HG03066 (cell line): ENCODE measurements around the gene EIF4E.
"Not testable (repeated sequence)": the region's sequence is repeated elsewhere in the genome, so short reads cannot be mapped to it uniquely, and the experiment has no call there.

Experiments
- ATAC-seq: cut with Tn5 transposase; IDR thresholded peaks from one replicate; pipeline ENCODE4 v1.9.1; 2021; ENCODE audit warnings: low read depth; ENCODE audit not compliant: unreplicated experiment

EIF4E gene

DNA sequence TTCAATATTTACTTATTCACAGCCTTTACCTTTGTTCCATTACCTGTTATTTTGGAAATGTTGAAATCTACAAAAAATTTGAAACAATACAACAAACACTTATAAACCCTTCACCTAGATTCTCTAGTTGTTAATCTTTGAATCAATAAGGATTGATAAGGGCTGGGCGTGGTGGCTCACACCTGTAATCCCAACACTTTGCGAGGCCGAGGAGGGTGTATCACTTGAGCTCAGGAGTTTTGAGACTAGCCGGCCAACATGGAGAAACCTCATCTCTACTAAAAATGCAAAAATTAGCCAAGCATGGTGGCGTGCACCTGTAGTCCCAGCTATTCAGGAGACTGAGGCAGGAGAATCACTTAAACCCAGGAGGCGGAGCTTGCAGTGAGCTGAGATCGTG lies 5.9 kb upstream of the EIF4E start:
- not testable (repeated sequence) for ATAC-seq

DNA sequence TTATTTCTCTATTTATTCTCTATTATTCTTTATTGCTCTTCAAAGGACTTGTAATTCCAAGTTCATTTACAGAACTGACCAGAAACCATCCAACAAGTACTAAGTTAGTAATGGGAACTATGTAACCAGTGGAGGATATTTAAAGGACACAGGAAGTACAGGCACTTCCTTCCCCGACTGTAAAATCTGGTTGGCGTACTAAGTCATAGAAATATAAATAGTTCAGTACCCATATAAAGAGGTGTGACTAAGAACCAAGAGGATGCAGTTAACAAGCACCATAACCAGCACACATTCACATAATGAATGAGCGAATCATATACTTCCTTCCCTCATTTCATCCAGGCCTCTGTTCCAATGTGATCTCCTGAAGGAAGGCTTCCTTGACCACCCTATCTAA lies 3.6 kb upstream of the EIF4E start:
- peak; percentile 6 for ATAC-seq

DNA sequence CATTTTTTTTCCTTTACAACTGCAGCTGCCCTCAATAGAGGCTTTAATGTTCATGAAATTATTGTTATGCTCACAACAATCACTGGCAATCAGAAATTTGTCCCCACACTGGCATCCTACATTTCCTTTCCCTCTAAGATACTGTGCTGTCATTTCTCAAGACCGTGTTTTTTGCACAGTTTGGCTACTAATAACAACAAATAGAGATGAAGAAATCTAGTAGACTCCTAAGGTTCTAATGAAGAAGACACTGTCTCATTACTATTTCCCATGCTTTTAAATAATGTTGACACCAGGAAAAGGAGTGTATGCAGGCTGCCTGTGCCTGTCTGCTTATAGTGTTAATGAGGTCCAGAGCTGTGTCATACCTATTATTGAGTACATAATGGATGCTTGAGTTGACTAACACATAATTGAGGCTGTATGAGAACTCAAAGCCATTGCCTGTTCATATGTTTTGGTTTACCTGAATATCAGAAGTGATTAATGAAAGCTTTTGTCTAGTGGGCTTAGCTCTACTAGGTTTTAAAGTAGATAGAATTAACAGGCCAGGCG lies 1.5 kb upstream of the EIF4E start:
- ATAC-seq = no peak

DNA sequence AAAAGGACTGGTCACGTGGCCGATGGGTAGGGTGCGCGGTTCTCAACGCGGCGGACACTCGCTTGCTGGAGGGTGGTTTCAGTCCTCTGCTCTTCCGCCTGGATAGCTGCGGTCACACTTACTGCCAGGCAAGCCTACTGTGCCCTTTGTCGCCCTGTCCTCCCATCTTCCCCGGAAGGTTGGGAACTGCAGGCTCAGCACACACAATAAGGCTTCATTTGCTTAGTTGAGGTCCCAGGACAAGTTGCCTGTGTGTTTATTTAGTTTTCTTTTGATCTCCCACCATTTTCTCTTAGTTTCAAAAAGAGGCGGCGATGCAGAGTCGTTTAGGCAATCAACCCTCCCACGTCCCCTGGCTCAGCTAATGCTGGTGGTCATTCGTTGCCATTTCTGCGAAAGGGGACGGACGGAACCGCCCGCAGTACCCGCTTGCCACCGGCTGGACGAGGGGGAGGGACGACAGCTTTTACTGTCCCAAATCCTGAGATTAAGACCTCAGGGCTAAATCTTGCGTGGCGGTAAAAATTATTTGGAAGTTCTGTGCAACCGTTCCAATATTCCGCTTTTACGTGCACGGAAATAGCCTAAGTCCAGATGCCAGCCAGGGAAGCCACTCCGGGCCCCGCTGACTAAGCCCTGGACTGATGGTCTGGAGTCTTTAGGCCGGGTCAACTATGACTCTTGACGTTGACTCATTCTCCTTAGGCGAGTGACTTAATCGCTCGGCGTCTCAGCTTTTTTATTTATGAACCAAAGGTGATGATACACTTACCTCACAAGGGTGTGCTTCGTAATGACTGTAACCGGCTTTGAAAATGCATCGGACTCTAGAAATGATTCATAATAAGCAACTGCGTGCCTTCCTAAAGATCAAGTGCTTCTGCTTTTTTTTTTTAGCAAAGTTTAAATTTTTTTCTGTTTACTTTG lies 671 bp upstream of the EIF4E start:
- peak; percentile 45 for ATAC-seq

DNA sequence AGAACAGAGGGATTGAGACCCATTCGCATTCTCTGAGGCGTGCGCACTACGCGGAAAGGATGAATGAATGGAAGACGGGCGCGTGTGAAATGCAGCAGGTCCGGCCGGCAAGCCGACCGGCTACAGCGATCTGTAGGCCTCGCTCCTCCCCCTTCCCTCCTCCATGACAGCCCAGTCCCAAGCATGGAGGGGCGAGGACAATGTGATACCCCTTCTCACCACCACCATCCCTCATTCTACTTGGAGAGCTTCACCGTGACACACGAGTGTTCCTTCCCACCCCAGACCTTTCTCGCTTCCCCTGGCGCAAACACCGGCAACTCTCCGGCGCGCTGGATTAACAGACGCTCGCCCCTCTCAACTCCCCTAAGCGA lies 815 bp downstream of the EIF4E start:
- peak; percentile 37 for ATAC-seq

DNA sequence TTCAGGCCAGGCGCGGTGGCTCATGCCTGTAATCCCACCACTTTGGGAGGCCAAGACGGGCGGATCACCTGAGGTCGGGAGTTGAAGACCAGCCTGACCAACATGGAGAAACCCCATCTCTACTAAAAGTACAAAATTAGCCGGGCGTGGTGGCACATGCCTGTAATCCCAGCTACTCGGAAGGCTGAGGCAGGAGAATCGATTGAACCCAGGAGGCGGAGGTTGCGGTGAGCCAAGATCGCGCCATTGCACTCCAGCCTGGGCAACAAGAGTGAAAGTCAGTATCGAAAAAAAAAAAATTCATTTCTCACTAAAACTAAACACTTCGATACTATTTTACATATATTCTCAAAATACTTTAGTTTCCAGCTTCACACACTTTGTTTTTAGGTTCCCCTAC lies 2.7 kb downstream of the EIF4E start:
- not testable (repeated sequence) for ATAC-seq

DNA sequence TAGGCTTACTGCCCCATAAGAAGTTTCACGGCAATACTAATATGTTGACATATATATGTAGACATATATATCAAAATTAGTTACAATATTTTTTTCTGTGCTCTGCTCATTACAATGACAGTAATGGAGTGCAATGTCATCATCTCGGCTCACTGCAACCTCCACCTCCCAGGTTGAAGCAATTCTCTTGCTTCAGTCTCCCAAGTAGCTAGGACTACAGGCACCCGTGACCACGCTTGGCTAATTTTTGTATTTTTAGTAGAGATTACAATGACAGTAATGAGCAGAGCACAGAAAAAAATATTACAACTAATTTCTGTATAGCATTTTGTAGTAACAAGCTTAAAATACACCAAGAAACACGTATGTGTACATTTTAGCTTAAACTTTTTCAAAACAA lies 7.6 kb downstream of the EIF4E start:
- no peak for ATAC-seq

DNA sequence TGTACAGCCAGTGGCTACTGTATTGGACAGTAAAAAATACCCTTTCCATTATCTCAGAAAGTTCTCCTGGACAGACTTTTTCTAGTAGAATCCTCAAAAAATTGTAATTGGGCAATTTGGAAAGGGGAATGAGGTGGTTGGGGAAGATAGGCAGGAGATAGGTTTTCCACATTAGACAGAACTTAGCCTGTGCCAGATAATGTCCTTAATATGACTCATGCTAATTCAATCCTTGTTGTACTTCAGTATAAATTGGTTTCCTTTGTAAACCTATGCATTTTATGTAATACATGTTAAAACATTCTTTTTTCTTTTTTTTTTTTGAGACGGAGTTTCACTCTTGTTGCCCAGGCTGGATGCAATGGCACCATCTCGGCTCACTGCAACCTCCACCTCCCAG lies 8.9 kb downstream of the EIF4E start:
- ATAC-seq = no peak

DNA sequence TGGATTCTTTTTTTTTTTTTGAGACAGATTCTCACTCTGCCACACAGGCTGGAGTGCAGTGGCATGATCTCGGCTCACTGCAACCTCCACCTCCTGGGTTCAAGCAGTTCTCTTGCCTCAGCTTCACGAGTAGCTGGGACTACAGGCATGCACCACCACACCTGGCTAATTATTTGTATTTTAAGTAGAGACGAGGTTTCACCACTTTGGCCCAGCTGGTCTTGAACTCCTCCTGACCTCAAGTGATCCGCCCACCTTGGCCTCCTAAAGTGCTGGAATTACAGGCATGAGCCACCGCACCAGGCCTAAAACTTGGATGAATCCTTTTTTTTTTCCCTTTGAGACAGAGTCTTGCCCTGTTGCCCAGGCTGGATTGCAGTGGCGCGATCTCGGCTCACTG lies 18.2 kb downstream of the EIF4E start:
- not testable (repeated sequence) for ATAC-seq

DNA sequence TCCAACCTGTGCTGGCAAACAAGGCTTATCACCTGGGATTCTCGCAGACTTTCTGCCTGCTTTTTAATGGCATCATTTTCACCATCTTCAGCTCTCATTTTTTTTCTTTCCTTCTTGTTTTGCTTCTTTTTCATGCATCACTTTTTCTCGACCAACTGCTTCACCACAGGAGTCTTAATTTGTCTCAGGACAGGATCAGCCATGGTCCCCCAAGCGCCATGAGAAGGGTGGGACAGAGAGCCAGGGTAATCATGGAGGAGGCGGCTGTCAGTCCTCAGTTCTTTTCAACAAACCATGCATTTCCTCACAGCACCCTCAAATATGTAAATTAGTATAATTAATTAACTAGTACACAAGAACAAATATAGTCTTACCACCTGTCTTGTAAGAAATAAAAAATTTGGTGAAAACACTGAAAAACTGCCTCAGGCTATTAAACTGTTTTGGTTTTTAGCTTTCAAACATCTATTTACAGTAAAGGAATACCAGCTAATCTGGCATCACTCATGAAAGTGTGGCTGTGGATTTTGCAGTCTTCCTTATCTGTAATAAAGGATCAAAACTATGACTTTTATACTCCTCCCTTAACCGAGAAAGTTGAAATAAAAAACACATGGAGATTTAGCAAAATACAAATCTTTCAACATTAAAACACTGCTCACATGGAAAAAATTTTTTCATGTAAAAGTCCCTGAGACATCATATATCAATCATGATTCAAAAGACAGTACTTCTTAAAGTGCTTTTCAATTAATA lies 19.1 kb downstream of the EIF4E start:
- ATAC-seq = no peak

DNA sequence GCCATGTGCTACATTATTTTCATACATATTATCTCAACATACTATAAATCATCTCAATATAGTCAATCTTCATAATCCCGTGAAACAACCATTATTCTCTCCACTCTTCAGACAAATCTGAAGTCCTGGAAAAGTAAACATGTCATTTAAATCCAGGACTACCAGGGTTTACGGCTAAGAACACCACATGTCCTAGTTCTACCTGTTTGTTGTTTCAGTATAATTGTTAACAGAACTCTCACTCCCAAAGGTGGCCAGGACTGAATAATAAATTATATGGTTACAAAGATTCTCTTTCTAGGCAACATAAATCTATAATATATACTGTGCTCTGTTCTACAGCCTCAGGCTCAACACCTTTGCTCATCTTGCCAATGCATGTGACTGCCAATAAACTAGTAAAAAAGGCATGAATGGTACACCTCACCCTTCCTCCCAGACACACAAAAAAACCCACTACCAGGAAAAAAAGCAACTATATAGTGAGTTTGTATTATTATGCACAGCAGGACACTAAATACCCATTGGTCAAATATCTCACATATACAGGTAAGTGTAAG lies 20.1 kb downstream of the EIF4E start:
- no peak for ATAC-seq

DNA sequence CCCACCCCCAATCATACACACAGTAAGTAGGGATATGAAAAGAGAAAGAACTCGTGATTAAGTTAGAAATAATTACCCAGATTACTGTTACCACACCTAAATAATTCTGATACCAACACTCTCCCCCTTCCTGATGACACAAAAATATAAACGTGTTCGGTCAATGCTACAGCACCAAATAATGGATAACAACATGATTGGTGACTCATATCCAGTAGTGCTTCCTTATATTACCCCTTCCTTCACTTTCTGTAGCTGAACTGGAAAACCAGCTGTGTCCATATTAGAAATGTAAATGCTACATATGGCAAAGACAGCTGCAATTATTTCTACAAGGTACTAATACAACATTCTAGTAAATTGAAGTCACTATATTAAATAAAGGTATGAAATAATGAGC lies 20.8 kb downstream of the EIF4E start:
- no peak for ATAC-seq

DNA sequence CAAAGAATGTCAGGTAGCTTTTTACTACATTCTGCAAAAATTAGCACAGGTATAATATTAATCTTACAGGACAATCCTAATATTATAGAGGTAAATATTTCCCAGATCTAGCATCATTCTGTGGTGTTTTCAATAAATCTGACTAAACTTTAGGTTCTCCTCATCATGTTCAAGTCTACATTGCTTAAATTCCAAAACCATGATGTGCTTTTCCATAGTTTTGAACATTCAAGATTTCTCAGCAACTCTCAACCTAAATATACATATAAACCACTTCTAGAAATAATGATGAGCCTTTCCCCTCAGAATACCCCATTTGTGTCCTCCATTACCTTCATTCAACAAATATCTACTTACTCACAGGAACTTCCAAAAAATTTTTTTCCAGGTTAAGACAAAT lies 23.1 kb downstream of the EIF4E start:
- no peak for ATAC-seq

DNA sequence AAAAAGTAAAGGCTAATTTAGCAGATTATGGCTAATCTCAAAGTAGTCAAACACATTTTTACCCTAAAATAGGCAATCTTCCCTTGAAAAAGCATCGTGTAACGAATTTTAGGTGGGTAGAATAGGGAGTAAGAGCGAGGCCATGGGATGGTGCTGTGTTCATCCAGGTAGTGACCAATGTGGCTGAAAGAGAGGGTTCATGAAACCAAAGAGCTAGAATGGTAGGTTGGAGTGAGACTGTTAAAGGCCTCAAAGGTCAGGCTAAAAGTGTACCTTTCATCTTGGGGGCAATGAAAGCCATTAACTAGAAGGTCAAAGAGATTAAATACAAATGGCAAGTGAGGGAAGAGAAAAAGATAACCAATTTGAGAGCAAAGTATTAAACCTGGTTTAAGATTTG lies 23.6 kb downstream of the EIF4E start:
- no peak for ATAC-seq

DNA sequence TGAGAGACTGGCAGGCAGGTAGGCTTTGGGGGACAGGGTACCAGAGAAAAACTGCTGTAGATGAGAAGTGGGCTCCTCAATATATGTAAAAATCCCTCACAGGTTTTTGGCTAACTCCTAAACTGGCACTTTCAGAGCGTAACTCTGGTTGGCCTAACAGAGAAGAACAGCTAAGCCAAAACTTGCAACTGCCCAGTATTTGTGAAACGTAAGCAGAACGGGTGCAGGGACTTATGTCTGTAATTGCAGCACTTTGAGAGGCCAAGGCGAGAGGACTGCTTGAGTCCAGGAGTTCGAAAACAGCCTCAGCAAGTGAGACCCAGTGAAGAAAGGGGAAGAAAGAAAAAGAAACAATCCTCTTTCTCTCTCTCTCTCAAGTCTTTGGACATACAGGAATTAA lies 25.0 kb downstream of the EIF4E start:
- no peak for ATAC-seq

DNA sequence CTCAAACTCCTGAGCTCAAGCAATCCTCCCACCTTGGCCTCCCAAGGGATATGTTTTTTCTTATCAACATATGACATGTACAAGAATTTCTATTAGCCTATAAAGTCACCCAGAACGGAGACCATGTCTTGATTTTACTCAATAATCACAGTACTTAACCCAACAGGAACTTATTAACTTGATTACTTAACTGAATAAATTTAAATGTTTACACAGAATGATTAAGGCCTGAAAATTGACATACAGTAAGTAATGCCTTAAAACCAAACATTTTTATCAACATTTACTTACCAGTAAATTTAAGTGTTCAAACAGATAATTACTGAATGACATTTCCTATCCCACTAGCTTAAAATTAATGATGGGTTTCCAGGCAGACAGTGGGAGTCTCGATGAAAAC lies 25.4 kb downstream of the EIF4E start:
- ATAC-seq = no peak

DNA sequence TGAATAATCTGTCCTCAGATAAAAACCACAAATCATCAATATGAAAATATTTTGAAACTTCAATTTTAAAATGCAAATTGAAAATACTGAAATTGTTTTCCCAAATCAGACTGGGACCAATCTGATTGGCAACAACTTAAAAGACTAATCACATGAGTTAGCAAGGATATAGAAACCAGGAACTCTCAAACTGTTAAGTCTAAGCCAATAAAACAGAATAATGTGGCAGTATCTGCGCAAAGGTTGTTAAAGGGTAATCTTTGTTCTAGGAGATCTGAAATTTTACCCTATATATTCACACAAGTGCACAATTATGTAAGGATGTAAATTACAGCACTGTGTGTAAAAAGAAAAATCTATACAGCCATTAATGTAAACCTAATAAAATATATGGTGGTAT lies 29.7 kb downstream of the EIF4E start:
- ATAC-seq = no peak

DNA sequence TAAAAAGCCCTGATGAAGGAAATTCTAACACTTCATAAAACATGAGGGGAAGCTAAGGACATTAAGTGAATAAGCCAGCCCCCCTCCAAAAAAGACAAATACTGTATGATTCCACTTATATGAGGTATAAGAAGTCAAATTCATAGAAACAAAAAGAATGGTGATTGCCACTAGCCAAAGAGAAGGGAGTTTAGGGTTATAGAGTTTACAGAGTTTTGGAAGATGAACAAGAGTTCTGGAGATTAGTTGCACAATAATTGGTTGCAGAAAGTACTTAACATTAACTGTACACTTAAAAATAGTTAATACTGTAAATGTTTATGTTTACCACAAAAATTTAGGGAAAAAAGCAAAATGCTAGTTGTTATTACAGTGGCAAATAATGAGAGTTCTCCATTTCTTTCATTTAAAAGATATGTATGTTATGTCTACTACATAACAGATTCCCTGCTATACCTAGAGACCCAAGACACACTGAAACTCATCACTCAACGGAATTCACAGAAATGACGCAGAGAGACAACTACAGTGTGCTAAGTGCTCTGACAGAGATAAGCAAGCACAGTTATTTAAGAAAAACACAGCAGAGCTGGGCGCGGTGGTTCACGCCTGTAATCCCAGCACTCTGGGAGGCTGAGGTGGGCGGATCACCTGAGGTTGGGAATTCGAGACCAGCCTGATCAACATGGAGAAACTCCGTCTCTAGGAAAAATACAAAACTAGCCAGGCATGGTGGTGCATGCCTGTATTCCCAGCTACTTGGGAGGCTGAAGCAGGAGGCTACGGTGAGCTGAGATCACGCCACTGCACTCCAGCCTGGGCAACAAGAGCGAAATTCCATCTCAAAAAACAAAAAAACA lies 37.2 kb downstream of the EIF4E start:
- ATAC-seq = no peak

DNA sequence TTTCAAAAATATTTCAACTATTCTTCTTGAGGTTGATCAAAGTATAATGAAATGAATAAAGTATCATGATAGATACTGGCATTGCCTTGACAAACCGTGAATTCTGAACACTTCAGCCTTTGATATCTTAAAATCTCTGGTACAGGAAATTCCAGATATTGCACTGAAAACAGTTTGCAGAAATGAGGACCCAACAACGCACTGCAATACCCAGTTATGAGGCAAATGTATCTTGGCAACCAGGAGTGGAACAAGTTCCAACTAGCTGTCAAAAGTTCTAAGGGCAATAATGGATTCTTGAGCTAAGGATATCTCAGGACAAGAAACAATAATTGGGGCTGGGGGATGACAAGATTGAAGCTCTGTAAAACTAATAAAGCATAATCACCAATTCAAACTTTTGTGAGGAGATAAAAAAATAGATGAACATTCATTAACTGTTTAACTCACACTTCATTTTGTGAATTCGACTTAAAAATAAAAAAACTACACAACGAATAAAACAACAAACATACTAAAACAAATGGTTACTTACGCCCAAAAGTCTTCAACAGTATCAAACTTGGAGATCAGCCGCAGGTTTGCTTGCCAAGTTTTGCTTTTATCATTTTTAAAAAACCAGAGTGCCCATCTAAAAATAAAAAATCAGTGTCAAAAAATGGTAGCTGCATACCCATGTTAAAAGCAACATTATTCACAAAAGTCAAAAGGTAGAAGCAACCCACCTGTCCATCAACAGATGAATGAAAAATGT lies 38.1 kb downstream of the EIF4E start:
- no peak for ATAC-seq

DNA sequence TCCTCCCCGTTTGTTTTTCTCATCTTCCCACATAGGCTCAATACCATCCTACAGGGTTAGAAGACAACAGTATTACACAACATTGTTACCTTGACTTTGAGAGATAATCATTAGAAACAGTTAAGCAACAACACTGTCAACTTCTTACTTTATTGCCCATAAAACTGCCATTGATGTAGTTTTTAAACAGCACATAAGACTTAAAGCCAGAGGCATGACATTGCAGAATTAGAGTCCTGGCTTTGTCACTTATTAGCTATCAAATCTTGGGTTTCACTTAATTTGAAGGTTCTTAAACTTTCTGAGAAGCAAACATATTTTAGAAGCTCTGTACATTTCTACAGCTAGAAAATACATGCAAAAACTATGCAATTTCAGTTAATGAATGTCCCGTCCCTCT lies 41.8 kb downstream of the EIF4E start:
- ATAC-seq = no peak
